ENCODE results near the gene KCNMA1.
A peak's percentile ranks its signal among the peaks of the same experiment; 100 is the strongest.

Gene KCNMA1

DNA sequence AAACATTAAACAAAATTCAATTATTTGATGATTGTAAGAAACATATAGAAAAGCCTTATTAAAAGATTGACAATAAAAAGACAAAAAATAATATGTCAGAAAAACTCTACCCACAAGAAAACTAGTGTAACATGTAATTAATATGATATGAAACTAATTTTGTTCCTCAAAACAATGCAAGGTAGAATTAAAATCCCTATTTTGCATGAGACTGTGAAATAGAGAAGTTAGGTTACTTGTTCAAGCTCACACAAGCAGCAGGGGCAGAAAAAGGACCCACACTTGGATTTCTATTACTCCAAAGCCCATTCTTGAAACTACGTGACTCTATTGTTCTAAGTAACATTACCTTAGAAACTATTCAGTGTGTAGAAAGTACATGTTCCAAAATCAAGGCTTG, 96.4 kb downstream of the KCNMA1 start:
- Mint-ChIP-seq H3K4me3 (no peak overlapping the region), H3K36me3 (no peaks in the 10 kb centered on the region), H3K4me1 (peaks cover 32% of the 10 kb centered on the region), H3K27ac (no peak overlapping the region), H3K27me3 (no peaks in the 10 kb centered on the region), H3K9me3 (peaks cover 3% of the 10 kb centered on the region)
- ATAC-seq, result no peak

DNA sequence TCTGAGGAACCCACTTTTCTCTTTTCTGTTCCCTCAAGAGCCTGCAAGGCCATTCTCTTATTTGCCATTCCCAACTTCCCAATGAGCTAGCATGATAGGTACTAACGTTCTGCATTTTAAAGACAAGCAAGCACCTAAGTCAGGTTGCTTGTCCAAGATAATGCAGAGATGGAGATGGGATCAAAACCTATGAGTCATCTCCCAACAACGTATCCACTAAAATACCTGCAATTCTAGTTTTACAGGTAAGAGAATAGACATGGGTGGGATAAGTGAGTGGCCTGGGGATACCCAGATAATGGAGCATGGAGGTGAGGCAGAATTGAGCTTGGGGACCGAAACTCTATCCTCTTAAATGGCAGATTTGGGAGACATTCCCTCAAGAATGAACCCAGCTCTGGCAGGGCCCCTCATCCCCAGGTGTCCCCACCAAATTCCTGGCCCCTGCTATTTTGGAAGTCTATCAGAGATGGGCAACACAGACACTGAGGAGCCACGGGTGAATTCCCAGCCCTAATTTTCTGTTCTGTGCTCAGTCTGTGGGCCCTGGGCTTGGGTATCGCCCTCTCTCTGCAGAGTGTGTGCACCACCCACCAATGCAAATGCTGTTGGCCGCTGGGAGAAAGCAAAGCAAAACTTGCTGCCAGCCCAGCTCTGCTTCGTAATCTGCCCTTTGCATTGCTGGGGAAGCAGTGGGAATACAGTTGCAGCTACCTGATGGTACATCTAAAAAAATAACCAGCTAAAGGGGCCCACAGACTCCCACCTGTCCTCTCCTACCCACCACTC, 98.3 kb downstream of the KCNMA1 start:
- ATAC-seq, result peak; percentile 36
- peaks cover 32% of the 10 kb centered on the region for H3K4me1 Mint-ChIP-seq
- H3K27me3 Mint-ChIP-seq, result no peaks in the 10 kb centered on the region
- H3K9me3 Mint-ChIP-seq, result peaks cover 3% of the 10 kb centered on the region
- H3K27ac Mint-ChIP-seq, result no peak overlapping the region
- H3K4me3 Mint-ChIP-seq, result no peak overlapping the region
- H3K36me3 Mint-ChIP-seq, result no peaks in the 10 kb centered on the region

DNA sequence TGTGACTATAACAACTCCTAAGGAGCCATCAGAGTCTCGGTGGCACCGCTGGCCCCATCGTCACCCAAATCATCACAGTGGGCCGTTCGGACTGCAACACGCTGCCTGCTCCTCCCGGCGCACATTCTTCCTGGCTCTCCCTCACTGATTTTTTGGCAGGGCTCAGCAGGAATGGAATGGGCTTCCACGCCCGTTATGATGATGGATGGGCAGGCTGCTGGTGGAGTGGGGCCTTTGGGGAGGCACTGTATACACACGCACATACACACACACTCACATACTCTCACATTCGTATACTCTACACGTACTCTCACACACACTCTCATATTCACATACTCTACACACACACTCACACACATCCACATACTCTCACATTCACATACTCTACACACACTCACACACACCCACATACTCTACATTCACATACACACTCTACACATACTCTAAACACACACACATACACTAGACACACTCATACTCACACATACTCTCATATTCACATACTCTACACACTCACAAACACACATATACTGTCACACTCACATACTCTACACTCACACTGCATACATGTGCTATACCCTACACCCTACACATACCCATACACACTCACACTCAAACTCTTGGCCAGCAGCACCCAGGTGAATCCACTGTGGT, 99.8 kb downstream of the KCNMA1 start:
- Mint-ChIP-seq H3K9me3 (no peaks in the 10 kb centered on the region), H3K4me1 (peaks cover 27% of the 10 kb centered on the region), H3K4me3 (no peak overlapping the region)

DNA sequence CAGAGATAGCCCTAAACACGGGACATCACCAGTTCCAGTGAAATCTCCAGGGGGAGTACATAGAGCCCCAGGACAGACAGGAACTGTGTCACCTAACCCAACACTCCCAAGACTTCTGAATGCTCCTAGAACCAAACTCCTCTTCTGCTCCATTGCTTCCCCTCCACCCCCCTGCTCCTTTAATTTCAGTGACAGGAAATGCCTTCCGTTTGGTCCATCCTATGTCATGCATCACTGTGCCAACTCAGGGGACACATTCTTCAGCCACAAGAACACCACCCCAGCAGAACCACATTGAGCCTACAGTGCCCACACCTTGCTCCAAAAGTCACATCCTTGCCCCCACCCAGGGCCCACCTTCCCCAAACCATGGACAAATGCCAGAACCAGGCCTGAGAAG, 100.5 kb downstream of the KCNMA1 start:
- no peaks in the 10 kb centered on the region for H3K9me3 Mint-ChIP-seq
- no peaks in the 10 kb centered on the region for H3K27me3 Mint-ChIP-seq
- no peak overlapping the region for H3K4me3 Mint-ChIP-seq
- H3K27ac Mint-ChIP-seq, result no peak overlapping the region
- H3K4me1 Mint-ChIP-seq, result peaks cover 21% of the 10 kb centered on the region
- H3K36me3 Mint-ChIP-seq, result no peaks in the 10 kb centered on the region
- ATAC-seq, result no peak

More for the DNA sequence above, 99.8 kb downstream of the KCNMA1 start:
- ATAC-seq, result no peak
- Mint-ChIP-seq H3K36me3 (no peaks in the 10 kb centered on the region), H3K27me3 (no peaks in the 10 kb centered on the region), H3K27ac (no peak overlapping the region)

DNA sequence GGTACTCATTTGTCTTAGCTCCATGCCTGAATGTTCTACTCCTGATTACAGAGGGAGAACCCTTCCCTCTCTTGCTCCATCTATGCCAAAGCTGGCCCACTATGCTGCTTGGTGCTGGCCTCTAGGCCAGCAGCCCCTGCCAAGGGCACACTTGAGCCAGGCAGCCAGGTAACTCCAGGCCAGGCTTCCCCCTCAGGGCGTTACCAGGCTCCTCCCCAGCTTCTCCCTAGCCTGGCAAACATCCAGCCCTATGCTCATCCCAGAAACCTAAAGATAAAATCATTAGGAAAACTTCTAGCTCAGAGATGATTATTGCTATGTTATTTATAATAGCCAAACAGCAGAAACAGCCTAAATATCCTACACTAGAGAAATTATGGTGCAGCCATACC, 103.7 kb downstream of the KCNMA1 start:
- ATAC-seq, result no peak
- H3K27ac Mint-ChIP-seq, result no peak overlapping the region
- no peaks in the 10 kb centered on the region for H3K27me3 Mint-ChIP-seq
- no peak overlapping the region for H3K4me3 Mint-ChIP-seq
- no peaks in the 10 kb centered on the region for H3K36me3 Mint-ChIP-seq
- H3K9me3 Mint-ChIP-seq, result no peaks in the 10 kb centered on the region
- H3K4me1 Mint-ChIP-seq, result peaks cover 12% of the 10 kb centered on the region

DNA sequence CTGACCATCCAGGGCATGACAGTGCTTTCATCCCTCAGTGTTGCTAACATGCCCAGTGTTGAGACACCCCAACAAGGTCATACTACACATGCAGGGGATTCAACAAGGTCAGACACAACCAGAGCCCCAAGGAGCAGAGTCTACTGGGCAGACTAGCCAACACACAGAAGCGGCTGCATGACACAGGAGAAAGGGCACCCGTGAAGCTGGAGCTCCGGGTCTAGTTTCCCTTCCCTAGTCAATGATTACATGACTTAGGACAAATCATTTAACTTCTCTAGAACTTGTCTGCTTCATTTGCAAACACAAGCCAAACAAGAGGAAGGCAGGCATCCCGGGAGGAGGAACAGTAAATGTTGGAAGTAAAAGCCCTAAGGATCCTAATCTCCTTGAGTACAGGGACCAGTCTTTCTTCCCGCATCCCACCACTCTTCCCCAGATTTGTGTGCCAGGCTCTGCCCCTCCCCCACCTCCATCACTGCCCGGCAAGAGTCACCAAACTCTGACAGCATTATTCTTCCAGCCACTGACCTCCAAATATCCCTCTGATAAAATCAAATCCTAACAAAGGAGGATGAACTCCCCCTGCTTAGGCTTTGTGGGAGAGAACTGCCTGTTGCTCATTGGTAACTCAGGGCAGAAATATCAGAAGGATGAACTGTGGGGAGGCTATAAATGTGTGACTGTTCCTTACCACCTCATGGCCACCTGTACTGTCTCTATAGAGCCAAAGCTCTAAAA, 104.3 kb downstream of the KCNMA1 start:
- no peaks in the 10 kb centered on the region for H3K36me3 Mint-ChIP-seq
- no peak overlapping the region for H3K4me3 Mint-ChIP-seq
- no peaks in the 10 kb centered on the region for H3K27me3 Mint-ChIP-seq
- H3K9me3 Mint-ChIP-seq, result no peaks in the 10 kb centered on the region
- ATAC-seq, result no peak
- peaks cover 12% of the 10 kb centered on the region for H3K4me1 Mint-ChIP-seq
- no peak overlapping the region for H3K27ac Mint-ChIP-seq

DNA sequence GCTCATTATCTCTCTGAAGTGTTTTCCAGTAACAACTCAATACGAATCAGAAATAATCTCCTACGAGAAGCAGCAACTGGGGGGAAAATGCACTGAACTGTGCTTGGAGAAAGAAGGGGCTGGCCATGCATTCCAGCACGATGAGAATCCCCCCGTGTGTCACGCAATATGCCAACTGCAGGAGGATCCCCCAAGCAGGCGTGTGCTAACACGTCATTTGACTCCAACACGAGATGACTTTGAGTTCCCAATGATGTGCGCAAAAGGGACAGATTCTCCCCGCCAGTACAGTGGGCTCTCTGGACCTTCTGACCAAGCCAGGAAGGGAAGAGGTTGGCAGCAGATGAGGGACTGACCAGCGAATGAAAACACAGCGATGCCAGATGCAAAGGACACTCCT, 105.5 kb downstream of the KCNMA1 start:
- no peaks in the 10 kb centered on the region for H3K9me3 Mint-ChIP-seq
- H3K27me3 Mint-ChIP-seq, result no peaks in the 10 kb centered on the region
- no peak overlapping the region for H3K4me3 Mint-ChIP-seq

DNA sequence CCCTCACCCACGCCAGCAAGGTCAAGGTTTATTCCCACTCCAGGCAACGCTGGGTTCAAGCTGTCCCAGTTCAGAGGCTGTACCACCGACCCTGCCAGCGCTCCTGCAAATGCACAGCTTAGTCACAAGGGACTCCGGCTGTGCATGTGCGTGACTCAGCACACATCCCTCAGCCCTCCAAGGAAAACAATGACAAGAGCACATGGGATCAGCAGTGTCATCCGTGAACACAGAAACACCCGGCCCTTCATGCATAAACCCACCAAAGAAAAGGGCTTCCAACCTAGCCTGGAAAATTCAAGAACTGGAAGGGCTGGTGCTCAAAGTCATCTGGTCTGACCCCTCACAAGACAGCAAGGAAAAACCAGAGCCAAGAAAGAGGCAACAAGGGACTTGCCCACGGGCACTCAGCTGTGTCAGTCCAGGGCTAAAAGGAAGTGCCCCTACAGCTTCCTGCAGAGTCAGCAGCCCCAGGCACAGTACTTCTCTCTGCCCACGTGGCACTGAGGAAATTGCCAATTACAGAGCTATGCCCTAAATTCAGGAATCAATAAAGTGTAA, 106.1 kb downstream of the KCNMA1 start:
- H3K27ac Mint-ChIP-seq, result no peak overlapping the region
- H3K27me3 Mint-ChIP-seq, result no peaks in the 10 kb centered on the region
- H3K36me3 Mint-ChIP-seq, result no peaks in the 10 kb centered on the region
- H3K4me1 Mint-ChIP-seq, result peaks cover 12% of the 10 kb centered on the region
- H3K9me3 Mint-ChIP-seq, result no peaks in the 10 kb centered on the region
- no peak overlapping the region for H3K4me3 Mint-ChIP-seq
- ATAC-seq, result peak; percentile 63

More for the DNA sequence above, 105.5 kb downstream of the KCNMA1 start:
- H3K4me1 Mint-ChIP-seq, result peaks cover 12% of the 10 kb centered on the region
- ATAC-seq, result no peak
- H3K36me3 Mint-ChIP-seq, result no peaks in the 10 kb centered on the region
- H3K27ac Mint-ChIP-seq, result no peak overlapping the region

DNA sequence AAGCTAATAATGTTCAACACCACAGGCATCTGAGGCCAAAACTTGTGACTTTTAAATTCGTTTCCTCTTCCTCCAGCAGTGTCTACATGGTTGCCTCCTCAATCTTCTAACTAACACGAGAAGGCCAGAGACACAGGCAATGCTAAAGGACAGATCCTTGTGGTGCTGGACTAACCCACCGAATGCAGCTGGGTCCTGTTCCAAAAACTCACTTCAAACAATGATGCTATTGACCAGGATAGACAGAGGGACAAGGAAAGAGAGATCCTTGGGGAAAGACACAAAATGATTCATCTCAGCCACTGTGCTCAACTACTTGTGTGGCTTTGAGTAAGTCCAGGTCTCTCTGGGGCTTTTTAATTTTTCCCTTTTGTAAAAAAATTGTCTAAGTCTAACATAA, 107.6 kb downstream of the KCNMA1 start:
- H3K4me3 Mint-ChIP-seq, result no peak overlapping the region
- ATAC-seq, result no peak
- no peaks in the 10 kb centered on the region for H3K36me3 Mint-ChIP-seq
- H3K9me3 Mint-ChIP-seq, result no peaks in the 10 kb centered on the region
- H3K4me1 Mint-ChIP-seq, result peaks cover 12% of the 10 kb centered on the region
- no peaks in the 10 kb centered on the region for H3K27me3 Mint-ChIP-seq
- no peak overlapping the region for H3K27ac Mint-ChIP-seq

DNA sequence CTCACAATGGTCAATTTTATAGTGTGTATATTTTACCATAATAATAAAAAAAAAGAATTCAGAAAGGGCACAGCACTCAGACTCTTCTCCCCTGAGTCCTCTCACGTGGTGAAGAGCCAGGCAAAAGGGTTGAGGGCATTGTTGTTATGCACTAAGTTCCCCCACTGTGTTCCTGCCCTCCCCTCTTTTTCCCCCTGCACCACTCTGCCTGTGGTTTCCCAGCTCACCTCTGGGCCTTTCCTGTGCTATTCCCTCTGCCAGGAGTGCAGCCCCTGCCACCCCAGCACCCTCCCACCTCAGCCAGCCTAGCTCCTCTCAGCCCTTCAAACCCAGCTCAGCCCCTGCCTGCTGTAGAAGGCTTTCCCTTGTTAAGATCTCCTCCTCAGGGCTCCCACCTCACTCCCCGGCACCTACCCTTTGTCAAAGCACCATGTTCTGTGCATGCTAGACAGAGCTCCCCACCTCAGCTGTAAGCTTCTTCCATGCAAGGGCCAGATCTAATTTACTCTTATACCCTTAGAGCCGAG, 108.5 kb downstream of the KCNMA1 start:
- no peak overlapping the region for H3K4me3 Mint-ChIP-seq
- peaks cover 12% of the 10 kb centered on the region for H3K4me1 Mint-ChIP-seq
- ATAC-seq, result peak; percentile 28
- H3K9me3 Mint-ChIP-seq, result no peaks in the 10 kb centered on the region
- H3K27me3 Mint-ChIP-seq, result no peaks in the 10 kb centered on the region
- no peaks in the 10 kb centered on the region for H3K36me3 Mint-ChIP-seq
- H3K27ac Mint-ChIP-seq, result no peak overlapping the region

DNA sequence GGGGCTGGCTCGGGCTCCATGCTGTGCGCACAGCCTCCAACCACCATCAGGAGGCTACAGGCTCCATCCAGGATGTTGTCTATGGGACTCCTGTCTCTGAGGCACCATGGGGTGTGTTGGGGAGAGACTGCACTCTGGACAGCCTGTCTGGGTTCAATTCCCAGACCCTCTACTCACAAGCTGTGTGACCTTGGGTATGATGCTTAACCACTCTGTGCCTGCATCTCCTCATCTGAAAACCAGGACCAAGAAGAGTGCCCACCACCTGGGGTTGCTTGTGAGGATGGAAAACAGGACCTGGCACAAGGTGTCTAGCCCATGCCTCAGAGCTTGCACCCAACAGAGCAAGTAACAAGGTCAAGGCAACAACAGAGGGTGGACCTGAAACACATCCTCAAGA, 109.8 kb downstream of the KCNMA1 start:
- Mint-ChIP-seq H3K4me1 (peaks cover 12% of the 10 kb centered on the region), H3K4me3 (no peak overlapping the region), H3K9me3 (no peaks in the 10 kb centered on the region), H3K27me3 (no peaks in the 10 kb centered on the region), H3K27ac (no peak overlapping the region), H3K36me3 (no peaks in the 10 kb centered on the region)
- ATAC-seq, result no peak

DNA sequence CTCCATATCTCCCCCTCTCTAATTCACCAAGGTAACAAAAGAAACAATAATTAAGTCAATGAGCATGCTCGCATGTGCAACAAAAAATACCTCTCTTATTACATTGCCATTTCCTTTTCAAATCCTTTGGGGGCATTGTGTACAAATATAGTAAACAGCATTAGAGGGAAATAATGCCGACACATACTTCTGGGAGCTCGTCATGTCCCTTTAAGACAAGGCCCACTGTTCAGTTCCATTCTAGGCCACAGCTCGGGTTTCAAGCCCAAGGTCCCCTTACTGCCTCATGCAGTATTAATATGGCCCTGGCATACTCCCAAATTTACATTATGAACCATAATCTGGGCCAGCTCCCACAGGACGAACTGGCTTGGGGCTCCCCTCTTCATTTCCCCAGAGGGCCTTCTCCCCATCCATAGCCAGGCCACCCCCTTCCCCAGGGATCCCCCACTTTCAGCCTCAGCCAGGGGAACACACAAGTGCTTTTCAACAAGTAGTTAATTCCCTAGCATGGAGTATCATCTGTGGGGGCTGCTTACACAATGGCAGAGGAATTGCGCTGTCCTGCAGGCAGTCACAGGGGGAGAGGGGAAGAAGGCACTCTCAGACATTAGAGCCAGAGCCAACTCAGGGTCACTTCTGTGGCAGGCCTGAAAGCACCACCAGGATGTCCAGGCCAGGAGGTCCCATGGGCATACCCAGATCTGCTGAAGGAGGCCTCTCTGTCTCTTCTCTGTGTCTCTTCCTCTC, 110.6 kb downstream of the KCNMA1 start:
- Mint-ChIP-seq H3K36me3 (no peaks in the 10 kb centered on the region), H3K9me3 (no peaks in the 10 kb centered on the region), H3K4me3 (no peak overlapping the region), H3K4me1 (peaks cover 10% of the 10 kb centered on the region), H3K27me3 (no peaks in the 10 kb centered on the region), H3K27ac (no peak overlapping the region)
- no peak for ATAC-seq

DNA sequence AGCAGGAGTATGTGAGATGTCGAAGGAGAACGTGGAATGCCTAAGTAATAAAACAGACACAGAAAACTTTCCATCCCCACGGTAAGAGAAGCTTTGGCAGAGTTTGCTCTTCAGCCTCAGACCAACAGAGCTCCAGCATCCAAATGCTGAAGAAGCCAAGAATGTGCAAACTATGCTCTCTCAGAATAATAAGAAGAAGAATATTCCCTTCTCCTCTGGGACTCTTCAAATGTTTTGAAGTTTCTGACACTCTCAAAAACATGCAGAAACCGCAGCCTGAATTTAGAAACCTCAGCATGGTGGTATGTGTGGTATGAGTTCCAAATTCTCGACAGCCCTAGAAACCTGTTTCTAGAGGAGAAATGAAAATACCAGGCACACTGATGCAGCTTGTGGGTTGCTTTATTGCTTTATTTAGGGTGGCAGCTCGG, 113.3 kb downstream of the KCNMA1 start:
- H3K4me1 Mint-ChIP-seq, result no peaks in the 10 kb centered on the region
- no peak for ATAC-seq
- H3K27me3 Mint-ChIP-seq, result peaks cover 12% of the 10 kb centered on the region
- H3K36me3 Mint-ChIP-seq, result no peaks in the 10 kb centered on the region
- no peak overlapping the region for H3K27ac Mint-ChIP-seq
- no peak overlapping the region for H3K4me3 Mint-ChIP-seq
- no peaks in the 10 kb centered on the region for H3K9me3 Mint-ChIP-seq

DNA sequence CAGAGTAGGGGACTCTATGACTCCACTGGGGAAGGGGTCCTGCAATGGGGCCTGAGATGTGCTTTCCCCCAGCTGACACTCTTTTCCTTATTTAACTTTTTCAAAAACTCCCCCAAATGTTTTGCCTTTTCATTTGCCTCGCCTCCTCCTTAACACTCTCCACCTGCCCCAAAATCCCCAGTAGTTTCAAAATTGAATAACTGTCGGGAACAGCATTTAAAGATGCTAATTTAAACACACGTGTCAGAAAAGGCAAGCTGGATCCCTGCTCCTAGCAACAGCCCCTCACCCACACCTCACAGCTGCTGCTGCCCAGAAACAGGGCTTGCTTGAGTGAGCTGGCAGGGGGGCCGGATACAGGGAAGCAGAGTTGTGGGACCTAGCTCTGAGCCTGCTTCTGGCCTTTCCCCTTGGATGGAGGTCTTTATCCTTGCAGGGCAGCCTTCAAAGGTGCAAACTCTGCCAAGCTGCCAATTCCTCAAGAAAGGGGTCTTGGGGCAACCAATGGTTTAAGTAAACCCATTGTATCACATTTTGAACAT, 115.3 kb downstream of the KCNMA1 start:
- ATAC-seq, result no peak
- Mint-ChIP-seq H3K27ac (no peak overlapping the region), H3K4me1 (no peaks in the 10 kb centered on the region), H3K27me3 (peaks cover 12% of the 10 kb centered on the region), H3K9me3 (no peaks in the 10 kb centered on the region), H3K36me3 (no peaks in the 10 kb centered on the region), H3K4me3 (no peak overlapping the region)
